Keratinocyte (primary cell): ENCODE measurements around the gene GJD4. TPM values are rescaled to one million over a fixed set of nuclear protein-coding genes. Genes with fewer than 3 reads are reported as not detected.

Experiments
- DNase-seq: peaks from one replicate; pipeline ENCODE4 v3.0.0-alpha.2; 2011; ENCODE audit warnings: low read depth, missing footprints, low spot score
- FAIRE-seq: peaks from 2 replicates; lab custom pipeline; 2011; peaks lifted over from hg19 to GRCh38; lab: Jason Lieb, UNC
- H2AFZ ChIP-seq: 2 replicates; pipeline ENCODE4 v1.6.0; 2012; ENCODE audit warnings: low read length, control low read depth, inconsistent platforms; ENCODE audit not compliant: control insufficient read depth
- H3K27ac ChIP-seq: 2 replicates; pipeline ENCODE4 v1.5.1; 2011; ENCODE audit warnings: low read length; ENCODE audit not compliant: control insufficient read depth, insufficient read depth
- H3K27me3 ChIP-seq: 3 replicates; pipeline ENCODE4 v1.6.0; 2011; ENCODE audit warnings: low read length; ENCODE audit not compliant: control insufficient read depth, insufficient read depth; ENCODE audit errors: extremely low read depth
- H3K36me3 ChIP-seq, 2 experiments: 2 replicates in 1 of 2; 3 replicates in 1 of 2; pipeline ENCODE4 v1.5.1; 2011; ENCODE audit warnings: low read length in 2 of 2, mild to moderate bottlenecking in 1 of 2; ENCODE audit not compliant: control insufficient read depth in 2 of 2, insufficient read depth in 2 of 2; ENCODE audit errors: extremely low read depth in 1 of 2
- H3K4me1 ChIP-seq: 3 replicates; pipeline ENCODE4 v1.5.1; 2011; ENCODE audit warnings: low read length; ENCODE audit not compliant: control insufficient read depth, insufficient read depth; ENCODE audit errors: extremely low read depth
- H3K4me2 ChIP-seq: 3 replicates; pipeline ENCODE4 v1.6.0; 2011; ENCODE audit warnings: low read depth, low read length; ENCODE audit not compliant: control insufficient read depth, insufficient read depth; ENCODE audit errors: extremely low read depth
- H3K4me3 ChIP-seq, 3 experiments: fragments of 200-600 bp in 1 of 3; sonication (generic) in 1 of 3; 2 replicates in 2 of 3; 3 replicates in 1 of 3; pipeline ENCODE4 v1.5.1; 2011 to 2016; ENCODE audit warnings: low read length in 3 of 3, mild to moderate bottlenecking in 3 of 3, control low read depth in 2 of 3, inconsistent platforms in 1 of 3, low read depth in 1 of 3, mixed read lengths in 1 of 3, mixed run types in 1 of 3, moderate library complexity in 1 of 3; ENCODE audit not compliant: control insufficient read depth in 2 of 3, insufficient read depth in 2 of 3; ENCODE audit errors: extremely low read depth in 1 of 3
- H3K79me2 ChIP-seq: 2 replicates; pipeline ENCODE4 v1.6.0; 2012; ENCODE audit warnings: low read length; ENCODE audit not compliant: control insufficient read depth, insufficient read depth
- H3K9ac ChIP-seq: 3 replicates; pipeline ENCODE4 v1.6.0; 2011; ENCODE audit warnings: low read length; ENCODE audit not compliant: control insufficient read depth, insufficient read depth; ENCODE audit errors: extremely low read depth
- H3K9me1 ChIP-seq: 3 replicates; pipeline ENCODE4 v1.6.0; 2011; ENCODE audit warnings: low read length; ENCODE audit not compliant: control insufficient read depth, insufficient read depth; ENCODE audit errors: extremely low read depth
- H3K9me3 ChIP-seq: 2 replicates; pipeline ENCODE4 v1.5.1; 2012; ENCODE audit warnings: low read depth, low read length; ENCODE audit not compliant: control insufficient read depth
- H4K20me1 ChIP-seq: 3 replicates; pipeline ENCODE4 v1.6.0; 2011; ENCODE audit warnings: low read length; ENCODE audit not compliant: control insufficient read depth, insufficient read depth; ENCODE audit errors: extremely low read depth
- CTCF ChIP-seq, 3 experiments: IDR thresholded peaks in 1 of 3; conservative IDR thresholded peaks in 1 of 3; optimal IDR thresholded peaks in 1 of 3; 2 replicates in 2 of 3; 3 replicates in 1 of 3; pipeline versions ENCODE3 to v1.5.1; 2011; ENCODE audit warnings: low read length in 3 of 3, mild to moderate bottlenecking in 3 of 3, moderate library complexity in 2 of 3, control low read depth in 1 of 3, inconsistent platforms in 1 of 3; ENCODE audit not compliant: insufficient read depth in 2 of 3; ENCODE audit errors: extremely low read depth in 1 of 3
- EZH2 ChIP-seq: IDR thresholded peaks from one replicate; pipeline ENCODE4 v1.6.1; 2012; ENCODE audit warnings: inconsistent platforms, mild to moderate bottlenecking, low read length, moderate library complexity
- dilution Hi-C: fragments of 300-500 bp; cut with MboI; formaldehyde crosslinking; loops from one replicate; pipeline ENCODE4 v1.7.0; 2020; ENCODE audit warnings: low sequenced_read_pairs; ENCODE audit not compliant: extremely low pct_ligation_motif_present
- polyA plus RNA-seq, 5 experiments: library from polyadenylated mRNA; depleted of rRNA in 3 of 5; stranded (reverse) in 3 of 5; stranded (forward) in 1 of 5; unstranded in 1 of 5; fragments of >200 nt; gene quantifications; 1 replicate in 1 of 5; 2 replicates in 3 of 5; 3 replicates in 1 of 5; pipeline versions ENCODE4 v1.2.1 to v1.2.3, GENCODE V29; 2011 to 2012; ENCODE audit warnings: missing spikeins in 2 of 5, low read depth in 1 of 5, low replicate concordance in 1 of 5

GJD4 gene
- polyA plus RNA-seq, 1 donor (not counting 4 experiments of a cell fraction or from before 2014, with no cell fraction given), result not detected

GRCh38 chr10:35570397-35570796, 34.7 kb upstream of the GJD4 start:
- H3K27ac ChIP-seq, result no peak overlapping the region
- no peak for TF ChIP-seq CTCF (optimal IDR thresholded peaks at IDR 0.05 in 1 of 3, IDR thresholded peaks at IDR 0.05 in 1 of 3, conservative IDR thresholded peaks at IDR 0.05 in 1 of 3; ENCODE audit: extremely low read depth in 1 of 3, insufficient read depth in 2 of 3, low read length in 3 of 3)
- no peak for TF ChIP-seq EZH2
- DNase-seq (no peak), FAIRE-seq (no peak)
- H3K9me3 ChIP-seq, result no peaks in the 10 kb centered on the region
- H3K4me1 ChIP-seq, result no peaks in the 10 kb centered on the region
- H3K79me2 ChIP-seq, result no peaks in the 10 kb centered on the region
- H3K4me2 ChIP-seq, result no peak overlapping the region
- no peak overlapping the region for H2AFZ ChIP-seq
- H3K36me3 ChIP-seq, result peaks cover 15 to 30% of the 10 kb centered on the region in 2 experiments
- dilution Hi-C loops, result no loop called here
- no peaks in the 10 kb centered on the region for H3K27me3 ChIP-seq
- no peak overlapping the region for H3K9ac ChIP-seq
- no peaks in the 10 kb centered on the region for H3K9me1 ChIP-seq
- no peaks in the 10 kb centered on the region for H4K20me1 ChIP-seq
- H3K4me3 ChIP-seq, result no peak overlapping the region

- H4K20me1 ChIP-seq, result no peaks in the 10 kb centered on the region
- no peak overlapping the region for H3K9ac ChIP-seq
- dilution Hi-C loops, result no loop called here
- no peak overlapping the region for H3K27ac ChIP-seq
- TF ChIP-seq CTCF (optimal IDR thresholded peaks at IDR 0.05 in 1 of 3, IDR thresholded peaks at IDR 0.05 in 1 of 3, conservative IDR thresholded peaks at IDR 0.05 in 1 of 3; ENCODE audit: extremely low read depth in 1 of 3, insufficient read depth in 2 of 3, low read length in 3 of 3) (no peak), EZH2 (no peak)
- no peaks in the 10 kb centered on the region for H3K9me1 ChIP-seq
- H3K79me2 ChIP-seq, result no peaks in the 10 kb centered on the region
- DNase-seq (no peak), FAIRE-seq (no peak)
- no peaks in the 10 kb centered on the region for H3K27me3 ChIP-seq
- no peak overlapping the region for H3K4me3 ChIP-seq
- no peak overlapping the region for H3K4me2 ChIP-seq
- no peaks in the 10 kb centered on the region for H3K9me3 ChIP-seq
- no peaks in the 10 kb centered on the region for H3K4me1 ChIP-seq
- H2AFZ ChIP-seq, result no peak overlapping the region
- peaks cover 17 to 24% of the 10 kb centered on the region in 2 experiments for H3K36me3 ChIP-seq
Observed at GRCh38 chr10:35572583-35572982, 32.6 kb upstream of the GJD4 start.
